ENCODE measurements around the gene EML5.

EML5 gene

DNA sequence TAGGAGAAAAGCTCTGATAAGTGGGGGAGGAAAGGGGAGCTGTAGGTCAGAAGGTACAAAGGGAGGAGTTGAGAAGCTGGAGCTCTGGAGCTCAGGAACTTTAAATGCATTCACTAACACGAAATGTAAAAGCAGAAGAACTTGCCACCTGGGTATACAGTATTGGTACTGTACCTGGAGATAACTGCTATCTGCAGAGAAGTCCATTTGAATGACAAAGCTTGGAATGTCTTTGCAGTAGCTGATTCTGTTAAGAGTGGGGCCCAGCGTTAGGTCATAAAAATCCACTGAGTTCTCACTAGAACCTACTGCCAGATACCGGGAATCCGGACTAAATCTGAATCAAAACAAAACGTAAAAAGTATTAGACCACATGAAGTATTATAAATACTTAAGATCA lies 174.3 kb downstream of the EML5 start:
- DNase-seq (ENCODE audit: low read depth in 1 of 2, low spot score in 1 of 2), result no peak
- TF ChIP-seq JUND (IDR thresholded peaks at IDR 0.05; ENCODE audit: low read depth), result no peak
- in situ Hi-C loops (cut with HindIII; ENCODE audit: low pct_unique_long_range_greater_than_20kb, low sequenced_read_pairs), result no loop called here

DNA sequence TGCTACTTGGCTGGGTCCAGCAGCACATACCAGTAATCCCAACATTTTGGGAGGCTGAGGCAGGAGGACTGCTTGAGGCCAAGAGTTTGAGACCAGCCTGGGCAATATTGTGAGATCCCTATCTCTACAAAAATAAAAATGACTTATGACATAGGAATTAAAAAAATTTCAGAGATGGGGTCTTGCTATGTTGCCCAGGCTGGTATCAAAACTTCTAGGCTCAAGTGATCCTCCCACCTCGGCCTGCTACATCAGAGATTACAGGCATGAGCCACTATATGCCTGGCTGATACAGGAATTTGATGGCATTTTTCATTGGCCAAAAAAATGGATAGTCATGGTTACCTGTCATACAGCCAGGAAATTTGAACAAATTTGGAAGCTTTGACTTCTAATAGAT lies 175.3 kb downstream of the EML5 start:
- DNase-seq (ENCODE audit: low read depth in 1 of 2, low spot score in 1 of 2), result no peak
- TF ChIP-seq JUND (IDR thresholded peaks at IDR 0.05; ENCODE audit: low read depth), result no peak
- in situ Hi-C loops (cut with HindIII; ENCODE audit: low pct_unique_long_range_greater_than_20kb, low sequenced_read_pairs), result no loop called here

DNA sequence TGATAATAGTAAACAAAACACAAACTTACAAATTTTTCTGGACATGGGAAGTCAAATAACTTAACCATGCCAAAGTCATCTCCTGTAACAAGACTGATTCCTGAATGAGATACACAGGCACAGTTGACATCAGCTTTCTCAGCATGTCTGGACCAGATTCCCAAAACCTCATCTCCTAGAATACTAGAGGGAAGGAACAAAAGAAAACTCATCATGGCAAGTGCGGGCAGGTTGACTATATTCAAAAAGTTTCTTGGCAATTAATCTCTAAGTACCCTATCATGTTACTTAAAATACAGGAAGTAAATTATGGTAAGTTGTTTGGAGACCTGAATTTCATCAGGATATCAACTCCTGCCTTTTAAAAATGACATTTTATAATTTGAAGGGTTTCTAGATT lies 176.1 kb downstream of the EML5 start:
- no peak for DNase-seq (ENCODE audit: low read depth in 1 of 2, low spot score in 1 of 2)
- in situ Hi-C loops (cut with HindIII; ENCODE audit: low pct_unique_long_range_greater_than_20kb, low sequenced_read_pairs), result no loop called here
- TF ChIP-seq JUND (IDR thresholded peaks at IDR 0.05; ENCODE audit: low read depth), result no peak

DNA sequence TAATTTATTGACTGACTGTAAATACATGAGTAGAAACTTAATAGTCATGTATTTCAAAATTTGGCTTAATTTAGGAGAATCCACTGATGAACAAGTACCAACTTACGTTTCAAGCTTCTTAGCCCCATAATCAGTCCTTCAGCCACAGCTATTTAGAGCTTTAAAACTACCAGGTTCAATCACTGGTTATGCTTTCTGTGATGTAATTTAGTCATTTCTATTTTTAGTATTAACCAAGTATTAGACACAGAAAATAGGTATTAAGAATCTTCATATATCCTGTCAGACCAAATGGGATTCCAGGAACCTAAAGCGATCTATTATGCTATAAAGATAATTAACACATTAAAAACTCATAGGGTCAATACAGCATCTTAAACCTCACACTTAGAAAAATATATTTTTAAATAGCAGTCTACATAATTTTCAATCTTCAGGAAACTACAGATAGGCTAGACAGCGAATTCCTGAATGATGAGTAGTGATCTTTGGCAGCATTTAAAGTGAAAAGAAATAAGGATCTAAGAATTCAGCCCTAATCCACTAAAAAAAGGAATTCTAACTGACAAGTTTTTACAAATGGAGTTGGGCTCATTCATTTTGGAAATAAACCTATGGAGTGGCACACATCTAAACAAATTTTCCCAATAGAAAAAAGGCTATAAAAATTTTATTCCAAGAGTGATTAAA lies 178.4 kb downstream of the EML5 start:
- DNase-seq (ENCODE audit: low read depth in 1 of 2, low spot score in 1 of 2), result no peak
- in situ Hi-C loops (cut with HindIII; ENCODE audit: low pct_unique_long_range_greater_than_20kb, low sequenced_read_pairs), result no loop called here
- no peak for TF ChIP-seq JUND (IDR thresholded peaks at IDR 0.05; ENCODE audit: low read depth)

DNA sequence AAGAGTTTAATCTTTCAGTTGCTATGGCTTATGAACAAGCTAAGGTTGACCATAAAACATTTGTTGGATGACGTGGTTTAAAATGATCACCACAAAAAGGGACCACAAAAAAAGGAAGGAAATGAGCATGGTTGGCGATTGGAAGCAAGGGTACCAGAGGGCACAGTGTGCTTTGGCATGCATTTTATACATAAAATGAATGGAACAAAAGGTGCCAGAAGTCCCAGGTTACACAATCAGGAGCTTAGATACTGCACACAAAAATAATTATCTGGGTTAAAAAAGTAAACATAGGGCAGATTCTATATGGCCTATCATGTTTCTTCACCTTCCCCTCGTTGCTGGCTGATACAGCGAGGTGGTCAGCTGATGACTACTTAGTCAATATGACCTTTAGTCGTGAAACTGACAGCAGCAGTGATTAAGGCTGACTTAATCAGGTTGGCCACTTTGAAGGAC lies 179.2 kb downstream of the EML5 start:
- in situ Hi-C loops (cut with HindIII; ENCODE audit: low pct_unique_long_range_greater_than_20kb, low sequenced_read_pairs), result no loop called here
- no peak for TF ChIP-seq JUND (IDR thresholded peaks at IDR 0.05; ENCODE audit: low read depth)
- DNase-seq (ENCODE audit: low read depth in 1 of 2, low spot score in 1 of 2), result no peak

DNA sequence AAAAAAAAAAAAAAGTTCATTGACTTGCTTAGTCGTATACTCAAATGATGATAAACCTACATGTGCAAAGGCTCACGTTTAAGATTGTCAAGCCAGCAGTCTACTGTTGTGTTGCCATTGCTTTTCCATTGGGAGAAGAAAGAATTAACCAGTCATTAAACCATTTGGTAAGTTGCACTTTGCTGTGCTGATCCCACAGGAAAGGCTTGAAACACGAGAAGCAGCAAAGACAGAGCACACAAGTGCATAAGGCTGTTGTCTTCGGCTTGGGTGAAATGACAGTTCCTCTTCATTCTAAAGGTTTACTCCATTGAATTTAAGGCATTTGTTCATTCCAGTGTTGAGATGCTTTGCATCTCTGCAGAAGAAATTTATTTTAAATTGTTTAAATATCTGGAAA lies 179.8 kb downstream of the EML5 start:
- in situ Hi-C loops (cut with HindIII; ENCODE audit: low pct_unique_long_range_greater_than_20kb, low sequenced_read_pairs), result no loop called here
- DNase-seq (ENCODE audit: low read depth in 1 of 2, low spot score in 1 of 2), result no peak
- TF ChIP-seq JUND (IDR thresholded peaks at IDR 0.05; ENCODE audit: low read depth), result no peak

DNA sequence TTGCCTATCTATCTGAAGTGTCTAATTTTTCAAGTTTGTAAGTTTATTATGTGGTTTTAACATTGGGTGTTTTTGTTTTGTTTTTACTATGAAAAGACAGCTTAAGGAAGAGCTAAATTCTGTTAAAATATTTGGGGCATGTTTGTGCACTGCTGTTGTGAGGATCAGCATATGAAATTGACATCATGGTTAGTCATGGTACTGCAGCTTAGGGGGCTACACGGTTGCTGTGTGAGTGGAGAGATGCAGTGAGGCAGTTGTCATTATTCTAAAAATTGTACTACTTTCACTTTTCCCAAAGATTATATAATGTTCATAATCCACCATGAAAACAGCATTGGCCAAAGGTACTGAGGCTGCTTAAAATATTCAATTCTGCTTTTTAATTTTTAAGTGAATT lies 180.9 kb downstream of the EML5 start:
- in situ Hi-C loops (cut with HindIII; ENCODE audit: low pct_unique_long_range_greater_than_20kb, low sequenced_read_pairs), result no loop called here
- no peak for TF ChIP-seq JUND (IDR thresholded peaks at IDR 0.05; ENCODE audit: low read depth)

DNA sequence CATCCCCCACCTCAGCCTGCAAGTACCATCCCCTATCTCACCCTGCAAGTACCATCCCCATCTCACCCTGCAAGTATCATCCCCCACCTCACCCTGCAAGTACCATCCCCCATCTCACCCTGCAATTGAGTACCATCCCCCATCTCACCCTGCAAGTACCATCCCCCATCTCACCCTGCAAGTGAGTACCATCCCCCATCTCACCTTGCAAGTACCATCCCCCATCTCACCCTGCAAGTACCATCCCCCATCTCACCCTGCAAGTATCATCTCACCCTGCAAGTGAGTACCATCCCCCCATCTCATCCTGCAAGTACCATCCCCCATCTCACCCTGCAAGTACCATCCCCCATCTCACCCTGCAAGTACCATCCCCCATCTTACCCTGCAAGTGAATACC lies 184.9 kb downstream of the EML5 start:
- in situ Hi-C loops (cut with HindIII; ENCODE audit: low pct_unique_long_range_greater_than_20kb, low sequenced_read_pairs), result no loop called here
- no peak for TF ChIP-seq JUND (IDR thresholded peaks at IDR 0.05; ENCODE audit: low read depth)
- DNase-seq (ENCODE audit: low read depth in 1 of 2, low spot score in 1 of 2), result no peak

More for the DNA sequence above, 180.9 kb downstream of the EML5 start:
- DNase-seq (ENCODE audit: low read depth in 1 of 2, low spot score in 1 of 2), result no peak

DNA sequence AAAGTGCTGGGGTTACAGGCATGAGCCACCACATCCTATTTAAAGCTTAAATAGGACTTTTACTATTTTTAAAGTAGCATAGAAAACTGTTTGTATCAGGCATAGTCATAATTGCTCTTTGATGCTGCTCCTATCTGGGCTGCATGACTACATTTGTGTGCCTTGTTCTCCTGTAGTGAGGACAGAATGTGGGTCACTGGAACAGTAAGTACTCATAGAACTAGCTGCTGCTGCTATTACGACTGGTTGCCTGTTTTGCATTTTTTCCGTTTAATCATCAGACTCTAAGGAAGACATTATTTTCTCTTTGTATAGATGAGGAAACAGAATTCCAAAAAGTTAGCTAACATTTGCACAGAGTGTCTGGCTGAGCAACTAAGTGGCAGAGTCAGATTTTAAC lies 187.2 kb downstream of the EML5 start:
- in situ Hi-C loops (cut with HindIII; ENCODE audit: low pct_unique_long_range_greater_than_20kb, low sequenced_read_pairs), result no loop called here
- no peak for DNase-seq (ENCODE audit: low read depth in 1 of 2, low spot score in 1 of 2)
- no peak for TF ChIP-seq JUND (IDR thresholded peaks at IDR 0.05; ENCODE audit: low read depth)

DNA sequence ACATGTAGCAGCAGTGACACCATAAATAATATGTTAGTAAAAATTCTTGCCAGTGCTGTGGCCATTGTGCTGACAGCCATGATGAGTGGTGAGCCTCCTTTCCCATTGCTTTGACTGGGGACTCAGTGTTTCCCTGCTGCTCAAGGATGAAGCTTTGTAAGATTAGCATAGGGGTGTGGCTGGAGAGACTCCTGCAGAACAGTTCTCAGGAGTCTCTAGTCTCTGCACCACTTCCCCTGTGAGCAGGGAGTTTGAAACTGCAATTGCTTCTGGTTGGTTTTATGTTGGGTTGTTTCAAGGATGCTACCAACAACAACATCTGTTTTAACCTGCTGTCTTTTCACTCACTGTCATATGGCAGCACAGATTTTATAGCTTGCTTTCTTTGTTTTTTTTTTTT lies 188.5 kb downstream of the EML5 start:
- TF ChIP-seq JUND (IDR thresholded peaks at IDR 0.05; ENCODE audit: low read depth), result no peak
- no peak for DNase-seq (ENCODE audit: low read depth in 1 of 2, low spot score in 1 of 2)
- in situ Hi-C loops (cut with HindIII; ENCODE audit: low pct_unique_long_range_greater_than_20kb, low sequenced_read_pairs), result no loop called here

DNA sequence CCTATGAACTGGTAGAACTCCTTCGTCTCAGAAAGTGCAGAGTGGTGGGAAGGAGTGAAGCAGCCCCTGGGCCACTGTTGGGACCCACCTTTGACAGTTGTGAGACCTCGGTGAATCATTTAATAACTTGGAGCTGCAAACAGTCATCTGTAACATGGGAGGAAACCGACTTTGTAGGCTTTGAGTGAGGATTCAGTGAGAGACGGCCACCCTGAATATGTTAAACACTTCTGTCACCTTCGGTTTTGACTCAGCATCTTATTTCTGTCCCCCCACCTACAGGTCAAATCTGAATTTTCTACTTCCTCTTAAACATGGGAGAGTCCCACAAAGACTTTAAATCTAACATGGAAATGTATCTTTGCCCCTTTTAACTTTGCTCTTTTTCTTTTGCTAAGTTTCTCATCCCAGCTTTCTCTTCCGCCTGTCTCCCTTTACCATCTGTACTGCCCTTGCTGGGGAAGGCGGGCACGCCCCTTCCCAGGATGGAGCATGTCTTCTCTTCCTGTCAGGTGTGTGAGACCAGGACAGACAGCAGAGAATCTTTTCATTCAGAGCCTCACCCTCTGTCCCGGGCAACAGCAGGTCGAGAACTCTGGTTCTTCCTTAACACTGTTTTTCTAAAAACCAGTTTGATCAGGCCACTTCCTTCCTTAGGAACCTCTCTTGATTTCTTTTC lies 192.9 kb downstream of the EML5 start:
- in situ Hi-C loops (cut with HindIII; ENCODE audit: low pct_unique_long_range_greater_than_20kb, low sequenced_read_pairs), result no loop called here
- no peak for DNase-seq (ENCODE audit: low read depth in 1 of 2, low spot score in 1 of 2)
- TF ChIP-seq JUND (IDR thresholded peaks at IDR 0.05; ENCODE audit: low read depth), result no peak

DNA sequence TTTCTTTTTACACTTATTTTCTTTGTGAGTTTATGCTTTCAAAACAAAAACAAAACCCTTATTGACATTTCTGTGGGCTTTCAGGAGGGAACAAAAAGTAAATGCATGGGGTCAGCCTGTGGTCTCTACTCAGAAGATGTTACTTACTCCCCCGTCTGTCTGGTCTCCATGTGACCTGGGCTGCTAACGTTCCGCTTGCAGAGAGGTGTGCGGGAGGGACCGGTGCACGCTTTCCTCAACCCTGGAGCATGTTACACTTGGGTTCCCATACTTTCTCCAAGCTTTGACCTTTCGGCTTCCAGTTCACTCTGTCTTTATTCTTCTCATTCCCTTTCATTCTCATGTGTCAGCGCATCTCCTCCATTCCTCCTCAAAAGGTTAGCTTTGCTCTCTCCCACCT lies 193.4 kb downstream of the EML5 start:
- no peak for DNase-seq (ENCODE audit: low read depth in 1 of 2, low spot score in 1 of 2)
- no peak for TF ChIP-seq JUND (IDR thresholded peaks at IDR 0.05; ENCODE audit: low read depth)
- in situ Hi-C loops (cut with HindIII; ENCODE audit: low pct_unique_long_range_greater_than_20kb, low sequenced_read_pairs), result no loop called here

DNA sequence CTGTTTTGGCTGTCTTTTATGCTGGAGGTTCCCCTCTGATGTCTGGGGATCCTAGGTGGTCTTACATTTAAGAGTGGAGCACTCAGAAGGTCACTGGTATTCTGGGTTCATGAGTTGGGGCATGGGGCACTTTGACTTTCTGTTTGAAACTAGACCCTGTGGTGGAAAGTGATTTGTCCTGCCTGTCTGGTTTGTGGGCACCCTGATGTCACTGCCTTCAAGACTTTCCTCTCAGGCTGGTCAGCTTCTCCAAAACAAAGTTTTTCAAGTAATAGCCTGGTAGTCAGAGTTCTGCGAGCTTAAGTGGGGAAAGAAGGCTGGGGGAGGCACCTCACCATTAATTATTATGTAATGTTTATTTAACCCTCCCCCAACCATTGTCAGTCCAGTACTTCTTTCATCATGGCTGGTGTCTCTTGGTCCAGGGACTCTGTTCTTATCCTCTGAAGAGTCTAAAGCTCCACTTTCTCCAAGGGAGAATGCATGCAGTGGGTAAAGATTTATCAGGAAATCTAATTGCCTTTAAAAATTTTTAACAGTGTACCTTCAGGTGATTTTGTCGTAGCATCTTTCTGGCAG lies 194.6 kb downstream of the EML5 start:
- DNase-seq (ENCODE audit: low read depth in 1 of 2, low spot score in 1 of 2), result peak in 1 of 2 experiments; percentile 18
- in situ Hi-C loops (cut with HindIII; ENCODE audit: low pct_unique_long_range_greater_than_20kb, low sequenced_read_pairs), result no loop called here
- no peak for TF ChIP-seq JUND (IDR thresholded peaks at IDR 0.05; ENCODE audit: low read depth)

Measured in T47D (cell line).